ENCODE data around the gene ACSS2.

The ACSS2 gene

GRCh38 chr20:34876406-34877282 is at the start of gene ACSS2:
TSS of gene ACSS2 (plus strand) at chr20:34876612. CDS start at chr20:34876646, 34 bp downstream.
- DNase-seq: peak in 1 of 2 experiments; percentile 69

- DNase-seq: no peak
Measured at GRCh38 chr20:34829191-34829590, 47.2 kb upstream of the ACSS2 start.

GRCh38 chr20:34831936-34832335 is 44.5 kb upstream of the ACSS2 start:
- no peak for DNase-seq

- peak; percentile 9 to 41 for DNase-seq
Measured at GRCh38 chr20:34834459-34834893, 41.9 kb upstream of the ACSS2 start.

- no peak for DNase-seq
Measured at GRCh38 chr20:34842143-34842542, 34.3 kb upstream of the ACSS2 start.

- no peak for DNase-seq
Measured at GRCh38 chr20:34843421-34843820, 33.0 kb upstream of the ACSS2 start.

- no peak for DNase-seq
Measured at GRCh38 chr20:34848597-34848996, 27.8 kb upstream of the ACSS2 start.

GRCh38 chr20:34849778-34850177 is 26.6 kb upstream of the ACSS2 start:
- DNase-seq: no peak

GRCh38 chr20:34850969-34851368 is 25.4 kb upstream of the ACSS2 start:
- no peak for DNase-seq

- DNase-seq: no peak
Measured at GRCh38 chr20:34852298-34852697, 24.1 kb upstream of the ACSS2 start.

GRCh38 chr20:34859367-34859766 is 17.0 kb upstream of the ACSS2 start:
- DNase-seq: no peak

GRCh38 chr20:34859826-34860545 is 16.4 kb upstream of the ACSS2 start:
- DNase-seq: no peak

- DNase-seq: no peak
Measured at GRCh38 chr20:34861386-34862084, 14.9 kb upstream of the ACSS2 start.

GRCh38 chr20:34862724-34863123 is 13.7 kb upstream of the ACSS2 start:
- DNase-seq: no peak

- DNase-seq: no peak
Measured at GRCh38 chr20:34863421-34863965, 12.9 kb upstream of the ACSS2 start.

- no peak for DNase-seq
Measured at GRCh38 chr20:34864216-34864615, 12.2 kb upstream of the ACSS2 start.

GRCh38 chr20:34871320-34871926 is 5.0 kb upstream of the ACSS2 start:
- DNase-seq: peak in 1 of 2 experiments; percentile 26

GRCh38 chr20:34871966-34872621 is 4.3 kb upstream of the ACSS2 start:
- no peak for DNase-seq

GRCh38 chr20:34872622-34873224 is 3.7 kb upstream of the ACSS2 start, which contains the start of gene GGT7:
TSS of gene GGT7 (minus strand) at chr20:34872856. CDS start at chr20:34872815, 41 bp downstream.
- peak; percentile 74 to 84 for DNase-seq

GRCh38 chr20:34873583-34874093 is 2.8 kb upstream of the ACSS2 start:
- DNase-seq: no peak

GRCh38 chr20:34874094-34874654 is 2.2 kb upstream of the ACSS2 start:
- peak; percentile 84 to 85 for DNase-seq

Measured in SHP77 (cell line).